Ishikawa (cell line): ENCODE results near the gene MT3.

Experiments used
- CEBPB ChIP-seq: IDR thresholded peaks from 2 replicates; pipeline ENCODE4 v1.6.1; 2012
- CREB1 ChIP-seq: IDR thresholded peaks from 2 replicates; pipeline ENCODE4 v1.6.1; 2012; ENCODE audit warnings: low read depth
- EGR1 ChIP-seq: IDR thresholded peaks from 2 replicates; pipeline ENCODE4 v1.6.1; 2012
- EP300 ChIP-seq: IDR thresholded peaks from 2 replicates; pipeline ENCODE4 v1.6.1; 2012; ENCODE audit warnings: borderline replicate concordance
- FOXM1 ChIP-seq: IDR thresholded peaks from 2 replicates; pipeline ENCODE4 v1.6.1; 2012; ENCODE audit warnings: low read depth, borderline replicate concordance
- NFIC ChIP-seq: IDR thresholded peaks from 2 replicates; pipeline ENCODE4 v1.6.1; 2012
- RAD21 ChIP-seq: IDR thresholded peaks from 2 replicates; pipeline ENCODE4 v1.6.1; 2012; ENCODE audit warnings: low read depth
- TAF1 ChIP-seq: IDR thresholded peaks from 2 replicates; pipeline ENCODE4 v1.6.1; 2012; ENCODE audit warnings: low read depth, mild to moderate bottlenecking
- TCF12 ChIP-seq: IDR thresholded peaks from 2 replicates; pipeline ENCODE4 v1.6.1; 2012; ENCODE audit warnings: low read depth
- TEAD4 ChIP-seq: IDR thresholded peaks from 2 replicates; pipeline ENCODE4 v1.6.1; 2012
- YY1 ChIP-seq: IDR thresholded peaks from 2 replicates; pipeline ENCODE4 v1.6.1; 2012; ENCODE audit warnings: low read depth
- ZBTB7A ChIP-seq: IDR thresholded peaks from 2 replicates; pipeline ENCODE4 v1.6.1; 2012; ENCODE audit warnings: low read depth
- TF ChIP-seq, protein P1 (sequence below): IDR thresholded peaks from 2 replicates; pipeline ENCODE4 v1.6.1; 2012; ENCODE audit warnings: low read depth, mild to moderate bottlenecking
- TF ChIP-seq, protein P2 (sequence below): IDR thresholded peaks from 2 replicates; pipeline ENCODE4 v1.6.1; 2012
- TF ChIP-seq, protein P3 (sequence below): IDR thresholded peaks from 2 replicates; pipeline ENCODE4 v1.6.1; 2012

Gene MT3

DNA sequence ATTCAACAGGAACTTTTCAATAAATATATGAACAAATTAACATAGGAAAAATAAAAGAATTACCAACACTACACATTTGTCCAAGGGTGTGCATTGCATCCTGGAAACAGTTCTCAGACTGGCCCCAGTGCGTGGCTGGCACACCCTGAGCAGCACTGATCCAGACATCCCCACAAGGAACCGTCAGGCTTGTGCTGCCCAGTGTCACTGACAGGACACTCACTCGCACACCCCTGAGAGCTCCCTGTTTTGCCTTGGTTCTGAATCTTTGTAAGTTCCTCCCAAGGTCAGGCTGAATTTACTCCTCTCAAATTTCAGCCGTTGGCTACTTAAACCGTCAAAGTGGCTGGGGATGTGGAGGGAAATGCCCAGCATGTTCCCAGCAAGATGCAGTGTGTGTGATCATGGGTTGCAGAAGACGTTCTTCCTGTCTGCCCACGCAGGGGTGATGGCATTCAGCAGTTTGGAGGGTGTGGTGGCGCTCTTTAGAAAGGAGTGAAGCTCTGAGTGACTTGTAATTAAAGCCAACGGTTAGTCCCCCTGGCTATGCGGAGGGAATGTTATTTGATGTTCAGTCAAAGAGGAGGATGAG is 20.8 kb downstream of the MT3 start:
- TF ChIP-seq, protein P1, sequence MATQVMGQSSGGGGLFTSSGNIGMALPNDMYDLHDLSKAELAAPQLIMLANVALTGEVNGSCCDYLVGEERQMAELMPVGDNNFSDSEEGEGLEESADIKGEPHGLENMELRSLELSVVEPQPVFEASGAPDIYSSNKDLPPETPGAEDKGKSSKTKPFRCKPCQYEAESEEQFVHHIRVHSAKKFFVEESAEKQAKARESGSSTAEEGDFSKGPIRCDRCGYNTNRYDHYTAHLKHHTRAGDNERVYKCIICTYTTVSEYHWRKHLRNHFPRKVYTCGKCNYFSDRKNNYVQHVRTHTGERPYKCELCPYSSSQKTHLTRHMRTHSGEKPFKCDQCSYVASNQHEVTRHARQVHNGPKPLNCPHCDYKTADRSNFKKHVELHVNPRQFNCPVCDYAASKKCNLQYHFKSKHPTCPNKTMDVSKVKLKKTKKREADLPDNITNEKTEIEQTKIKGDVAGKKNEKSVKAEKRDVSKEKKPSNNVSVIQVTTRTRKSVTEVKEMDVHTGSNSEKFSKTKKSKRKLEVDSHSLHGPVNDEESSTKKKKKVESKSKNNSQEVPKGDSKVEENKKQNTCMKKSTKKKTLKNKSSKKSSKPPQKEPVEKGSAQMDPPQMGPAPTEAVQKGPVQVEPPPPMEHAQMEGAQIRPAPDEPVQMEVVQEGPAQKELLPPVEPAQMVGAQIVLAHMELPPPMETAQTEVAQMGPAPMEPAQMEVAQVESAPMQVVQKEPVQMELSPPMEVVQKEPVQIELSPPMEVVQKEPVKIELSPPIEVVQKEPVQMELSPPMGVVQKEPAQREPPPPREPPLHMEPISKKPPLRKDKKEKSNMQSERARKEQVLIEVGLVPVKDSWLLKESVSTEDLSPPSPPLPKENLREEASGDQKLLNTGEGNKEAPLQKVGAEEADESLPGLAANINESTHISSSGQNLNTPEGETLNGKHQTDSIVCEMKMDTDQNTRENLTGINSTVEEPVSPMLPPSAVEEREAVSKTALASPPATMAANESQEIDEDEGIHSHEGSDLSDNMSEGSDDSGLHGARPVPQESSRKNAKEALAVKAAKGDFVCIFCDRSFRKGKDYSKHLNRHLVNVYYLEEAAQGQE, result no peak
- TF ChIP-seq RAD21, result no peak; the same call in 1 of the 2 replicates
- no peak for TF ChIP-seq TAF1
- peak; percentile 78 for TF ChIP-seq TCF12
- TF ChIP-seq NFIC, result peak; percentile 58
- no peak for TF ChIP-seq ZBTB7A
- TF ChIP-seq, protein P2, sequence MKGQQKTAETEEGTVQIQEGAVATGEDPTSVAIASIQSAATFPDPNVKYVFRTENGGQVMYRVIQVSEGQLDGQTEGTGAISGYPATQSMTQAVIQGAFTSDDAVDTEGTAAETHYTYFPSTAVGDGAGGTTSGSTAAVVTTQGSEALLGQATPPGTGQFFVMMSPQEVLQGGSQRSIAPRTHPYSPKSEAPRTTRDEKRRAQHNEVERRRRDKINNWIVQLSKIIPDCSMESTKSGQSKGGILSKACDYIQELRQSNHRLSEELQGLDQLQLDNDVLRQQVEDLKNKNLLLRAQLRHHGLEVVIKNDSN, result peak; percentile 18; the same call in 1 of the 2 replicates
- TF ChIP-seq CEBPB, result no peak
- peak; percentile 47; the same call in 1 of the 2 replicates for TF ChIP-seq FOXM1
- TF ChIP-seq YY1, result no peak
- TF ChIP-seq TEAD4, result peak; percentile 82
- TF ChIP-seq CREB1, result no peak
- TF ChIP-seq, protein P3, sequence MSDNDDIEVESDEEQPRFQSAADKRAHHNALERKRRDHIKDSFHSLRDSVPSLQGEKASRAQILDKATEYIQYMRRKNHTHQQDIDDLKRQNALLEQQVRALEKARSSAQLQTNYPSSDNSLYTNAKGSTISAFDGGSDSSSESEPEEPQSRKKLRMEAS, result peak; percentile 97
- TF ChIP-seq EP300, result peak; percentile 82
- peak; percentile 94 for TF ChIP-seq EGR1

DNA sequence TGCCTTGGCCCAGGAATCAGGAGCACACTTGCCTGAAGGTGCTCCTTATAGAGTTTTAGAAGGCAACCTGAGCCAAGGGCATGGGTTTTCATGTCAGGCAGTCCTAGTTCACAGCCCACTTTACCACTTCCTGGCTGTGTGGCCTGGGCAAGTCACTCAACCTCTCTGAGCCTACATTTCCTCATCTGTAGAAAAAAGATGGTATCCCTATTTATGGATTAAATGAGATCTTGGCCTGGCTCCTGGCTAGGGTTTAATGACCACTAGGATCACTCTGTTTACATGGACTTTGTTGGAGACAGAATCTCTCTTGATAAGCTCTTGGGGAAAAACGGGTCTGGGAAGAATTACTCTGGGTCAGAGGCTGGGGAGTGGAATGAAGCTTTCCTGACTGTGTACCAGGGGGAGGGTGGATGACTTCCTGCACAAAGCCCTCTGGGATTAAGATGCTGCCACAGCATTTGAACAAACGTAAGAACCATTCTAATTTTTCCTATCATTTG is 21.3 kb downstream of the MT3 start:
- TF ChIP-seq, protein P2, result no peak
- TF ChIP-seq TAF1, result no peak
- no peak for TF ChIP-seq TEAD4
- 0 out of 2 replicates have a peak, but pooled peaks have one; percentile 33 for TF ChIP-seq ZBTB7A

DNA sequence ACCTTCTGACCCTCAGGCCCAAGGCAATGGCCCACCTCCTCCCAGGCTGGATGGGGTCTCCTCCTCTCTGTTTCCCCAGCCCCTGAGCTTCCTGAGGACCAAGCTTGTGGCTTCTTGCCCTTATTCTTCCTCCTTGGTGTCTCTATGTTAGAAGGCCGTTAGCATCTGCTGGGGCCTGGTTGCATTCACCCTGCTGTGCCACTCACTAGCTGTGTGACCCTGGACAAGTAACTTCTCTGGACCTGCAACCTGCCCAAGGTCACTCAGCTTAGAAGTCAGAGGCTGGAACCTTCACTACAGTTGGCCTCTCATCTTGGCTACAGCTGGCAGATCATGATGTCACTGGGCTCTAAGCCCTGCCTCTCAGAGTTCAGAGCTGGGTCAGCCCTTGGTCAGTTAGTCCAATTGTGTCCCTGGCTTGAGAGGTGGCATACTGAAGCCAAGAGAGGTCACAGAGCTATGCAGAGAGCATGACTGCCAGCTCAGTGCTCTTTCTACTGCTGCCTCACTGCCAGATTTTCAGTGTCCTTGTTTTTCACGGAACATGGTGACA is 22.0 kb downstream of the MT3 start:
- TF ChIP-seq YY1 (no peak), FOXM1 (no peak), CEBPB (no peak), EGR1 (no peak), NFIC (no peak)
- TF ChIP-seq, protein P3, result no peak

DNA sequence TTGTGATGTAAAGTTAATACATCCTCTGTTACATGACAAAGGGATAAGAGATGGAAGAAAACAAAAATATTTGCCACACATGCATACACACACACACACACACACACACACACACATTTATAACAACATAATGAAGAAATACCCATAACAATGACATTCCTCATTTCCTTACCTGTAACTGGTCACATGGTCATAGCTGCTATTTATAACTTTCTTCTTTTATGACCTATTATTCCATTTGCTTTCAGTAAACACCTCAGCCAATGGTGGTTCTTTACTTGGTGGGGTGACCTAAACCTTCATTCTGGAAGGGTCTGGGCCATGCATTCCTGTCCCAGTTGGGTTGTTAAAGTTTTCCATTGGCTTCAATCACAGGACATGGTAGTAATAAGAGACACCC is 24.4 kb downstream of the MT3 start:
- TF ChIP-seq RAD21, result no peak
- TF ChIP-seq, protein P2, result peak; percentile 48; the same call in 1 of the 2 replicates

DNA sequence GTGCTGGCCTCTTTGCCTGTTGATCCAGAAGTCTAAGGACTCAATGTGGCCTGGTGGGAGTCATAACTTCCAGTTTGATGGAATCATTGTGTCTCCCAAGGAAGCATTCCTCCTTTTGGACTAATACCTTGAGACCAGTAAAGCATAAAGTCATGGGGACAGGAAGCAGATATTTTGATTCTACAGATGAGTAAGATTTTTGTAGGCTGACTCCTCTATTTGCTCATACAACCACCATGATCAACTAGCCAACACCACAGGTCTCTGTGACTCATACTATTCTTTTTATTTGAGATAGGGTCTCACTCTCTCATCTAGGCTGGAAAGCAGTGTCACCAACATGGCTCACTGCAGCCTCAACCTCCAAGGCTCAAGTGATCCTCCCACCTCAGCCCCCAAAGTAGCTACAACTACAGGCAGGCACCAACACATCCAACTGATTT is 25.2 kb downstream of the MT3 start:
- TF ChIP-seq FOXM1, result no peak
- TF ChIP-seq EP300, result peak; percentile 43; the same call in 1 of the 2 replicates
- TF ChIP-seq TEAD4, result 0 out of 2 replicates have a peak, but pooled peaks have one; percentile 38
- no peak for TF ChIP-seq TAF1
- TF ChIP-seq ZBTB7A, result no peak
- TF ChIP-seq, protein P3, result no peak

DNA sequence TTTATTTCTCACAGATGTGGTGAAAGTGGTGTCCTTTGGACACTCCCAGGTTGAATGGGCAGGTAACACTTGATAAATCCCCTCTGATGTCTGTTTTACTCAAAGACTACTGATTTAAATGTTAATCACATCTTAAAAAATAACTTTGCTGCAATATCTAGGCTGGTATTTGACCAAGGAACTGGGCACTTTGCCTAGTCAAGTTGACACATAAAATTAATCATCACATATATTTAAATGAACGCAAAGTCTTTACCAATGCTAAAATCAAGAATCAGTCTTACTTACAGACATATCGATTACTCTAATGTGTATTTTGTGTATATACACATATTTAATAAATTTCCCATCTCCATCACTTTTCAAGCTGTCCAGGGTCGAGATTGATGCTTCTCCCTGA is 26.0 kb downstream of the MT3 start:
- TF ChIP-seq, protein P2, result no peak
- TF ChIP-seq RAD21 (no peak), TAF1 (no peak), CEBPB (no peak), EGR1 (no peak), CREB1 (no peak), NFIC (no peak), EP300 (no peak), YY1 (no peak), TCF12 (no peak), TEAD4 (no peak)
- TF ChIP-seq, protein P3, result no peak
- TF ChIP-seq, protein P1, result no peak
